ENCODE results near the gene CSF3R.

GRCh38 chr1:36480161-36480560, 2.6 kb downstream of the CSF3R start:
- TF ChIP-seq CTCF (IDR thresholded peaks at IDR 0.05) (no peak), POLR2A (IDR thresholded peaks at IDR 0.05) (no peak)

All from adrenal gland (tissue), 5 donors.